ENCODE data around the gene ATP13A1. TPM values are rescaled to one million over a fixed set of nuclear protein-coding genes. Genes with fewer than 3 reads are reported as not detected.

Gene ATP13A1
- total and polyA plus RNA-seq, 2 donors (not counting 3 experiments of a cell fraction or from before 2014, with no cell fraction given) = 36.9 to 48.7 TPM

DNA sequence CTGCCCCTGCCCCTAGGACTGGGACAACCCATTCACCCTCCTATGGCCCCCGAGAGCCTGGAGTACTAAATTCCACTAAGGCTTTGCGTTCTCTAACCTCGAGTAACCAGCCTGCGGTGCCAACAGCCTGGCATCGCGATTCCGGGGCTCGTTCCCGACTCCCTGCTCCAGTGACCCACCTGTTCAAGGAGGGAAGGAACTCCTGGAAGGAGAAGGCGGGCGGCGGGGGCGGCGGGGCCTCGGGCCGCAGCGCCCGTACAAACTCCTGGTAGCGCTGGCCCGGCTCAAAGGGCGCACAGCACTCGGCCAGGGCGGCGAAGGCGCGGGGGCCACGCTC lies 26.3 kb downstream of the ATP13A1 start:
- CTCF ChIA-PET = no interaction called here
- H3K4me1 ChIP-seq (ENCODE audit: control insufficient read depth, extremely low read depth, insufficient read depth, low read length) = no peaks in the 10 kb centered on the region
- dilution Hi-C loops (cut with MboI; ENCODE audit: extremely low pct_ligation_motif_present, low sequenced_read_pairs) = no loop called here
- no peaks in the 10 kb centered on the region for H3K27me3 ChIP-seq (ENCODE audit: control insufficient read depth in 2 of 2, insufficient read depth in 2 of 2, low read length in 2 of 2)
- POLR2A ChIA-PET = no interaction called here
- no peak overlapping the region for H3K27ac ChIP-seq (ENCODE audit: insufficient read depth, low read depth, low read length)
- no peak overlapping the region for H3K9ac ChIP-seq (replicated peaks; ENCODE audit: extremely low read depth, insufficient read depth, low read length)
- intact Hi-C loops (cut with micrococcal nuclease) = no loop called here
- H3K4me3 ChIP-seq (replicated peaks in 1 of 3; ENCODE audit: insufficient read depth in 1 of 3, low read depth in 1 of 3, low read length in 3 of 3) = no peak overlapping the region
- peaks cover 3 to 21% of the 10 kb centered on the region in 2 experiments for H3K36me3 ChIP-seq (ENCODE audit: control insufficient read depth in 2 of 2, extremely low read depth in 1 of 2, insufficient read depth in 2 of 2, low read length in 2 of 2)
- BruUV-seq (replicated peaks) = no TSS peak
- FAIRE-seq (no peak), DNase-seq (ENCODE audit: low read depth, low spot score) (no peak)
- no peaks in the 10 kb centered on the region for H3K9me1 ChIP-seq (replicated peaks; ENCODE audit: control insufficient read depth, extremely low read depth, insufficient read depth, low read length)
- H3K9me3 ChIP-seq (replicated peaks; ENCODE audit: control insufficient read depth, insufficient read depth, low read length) = no peaks in the 10 kb centered on the region
- TF ChIP-seq, protein P1, sequence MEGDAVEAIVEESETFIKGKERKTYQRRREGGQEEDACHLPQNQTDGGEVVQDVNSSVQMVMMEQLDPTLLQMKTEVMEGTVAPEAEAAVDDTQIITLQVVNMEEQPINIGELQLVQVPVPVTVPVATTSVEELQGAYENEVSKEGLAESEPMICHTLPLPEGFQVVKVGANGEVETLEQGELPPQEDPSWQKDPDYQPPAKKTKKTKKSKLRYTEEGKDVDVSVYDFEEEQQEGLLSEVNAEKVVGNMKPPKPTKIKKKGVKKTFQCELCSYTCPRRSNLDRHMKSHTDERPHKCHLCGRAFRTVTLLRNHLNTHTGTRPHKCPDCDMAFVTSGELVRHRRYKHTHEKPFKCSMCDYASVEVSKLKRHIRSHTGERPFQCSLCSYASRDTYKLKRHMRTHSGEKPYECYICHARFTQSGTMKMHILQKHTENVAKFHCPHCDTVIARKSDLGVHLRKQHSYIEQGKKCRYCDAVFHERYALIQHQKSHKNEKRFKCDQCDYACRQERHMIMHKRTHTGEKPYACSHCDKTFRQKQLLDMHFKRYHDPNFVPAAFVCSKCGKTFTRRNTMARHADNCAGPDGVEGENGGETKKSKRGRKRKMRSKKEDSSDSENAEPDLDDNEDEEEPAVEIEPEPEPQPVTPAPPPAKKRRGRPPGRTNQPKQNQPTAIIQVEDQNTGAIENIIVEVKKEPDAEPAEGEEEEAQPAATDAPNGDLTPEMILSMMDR (IDR thresholded peaks at IDR 0.05; ENCODE audit: extremely low read depth in 1 of 2, insufficient read depth in 1 of 2, low read depth in 1 of 2, low read length in 2 of 2) = no peak
- TF ChIP-seq, protein P2, sequence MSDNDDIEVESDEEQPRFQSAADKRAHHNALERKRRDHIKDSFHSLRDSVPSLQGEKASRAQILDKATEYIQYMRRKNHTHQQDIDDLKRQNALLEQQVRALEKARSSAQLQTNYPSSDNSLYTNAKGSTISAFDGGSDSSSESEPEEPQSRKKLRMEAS (IDR thresholded peaks at IDR 0.05; ENCODE audit: insufficient read depth, insufficient read length) = no peak
- TF ChIP-seq FOS (IDR thresholded peaks at IDR 0.05; ENCODE audit: borderline replicate concordance, insufficient read depth, low read length) (no peak), MYC (IDR thresholded peaks at IDR 0.05; ENCODE audit: low read depth, low read length) (no peak), POLR2AphosphoS5 (IDR thresholded peaks at IDR 0.05; ENCODE audit: insufficient read depth, low read depth, low read length) (no peak), EZH2 (IDR thresholded peaks at IDR 0.05; ENCODE audit: borderline replicate concordance, low read depth, low read length, severe bottlenecking) (no peak)
- H3K79me2 ChIP-seq (ENCODE audit: control insufficient read depth, insufficient read depth, low read length) = no peaks in the 10 kb centered on the region
- H3K4me2 ChIP-seq (ENCODE audit: insufficient read depth, low read length) = no peak overlapping the region
- no peak overlapping the region for H2AFZ ChIP-seq (ENCODE audit: low read depth, low read length)
- H4K20me1 ChIP-seq (replicated peaks; ENCODE audit: control insufficient read depth, extremely low read depth, insufficient read depth, low read length) = no peaks in the 10 kb centered on the region
